HepG2 (cell line): ENCODE results near the gene SV2B.

Experiments used
- ARNTL ChIP-seq: sonication (generic); formaldehyde crosslinking; IDR thresholded peaks from 2 replicates; pipeline ENCODE4 v1.4.0; 2020; ENCODE audit warnings: mild to moderate bottlenecking, missing genetic modification reagents
- CTCF ChIP-seq: sonication (generic); formaldehyde crosslinking; IDR thresholded peaks from 2 replicates; pipeline ENCODE4 v1.5.0; 2020; ENCODE audit warnings: mild to moderate bottlenecking, missing genetic modification reagents, moderate library complexity
- MAFK ChIP-seq, 2 experiments: IDR thresholded peaks in 1 of 2; conservative IDR thresholded peaks in 1 of 2; 2 replicates each; pipeline ENCODE4 v1.6.1; 2011; ENCODE audit warnings: improper control_type of control experiment in 2 of 2, low read length in 2 of 2
- RAD21 ChIP-seq: fragments of 450-650 bp; formaldehyde crosslinking; IDR thresholded peaks from 2 replicates; pipeline ENCODE4 v1.5.0; 2020; ENCODE audit warnings: mild to moderate bottlenecking
- STAT6 ChIP-seq: sonication (generic); formaldehyde crosslinking; IDR thresholded peaks from 2 replicates; pipeline ENCODE4 v1.4.0; 2020; ENCODE audit warnings: missing genetic modification reagents, mild to moderate bottlenecking, borderline replicate concordance
- TBL1XR1 ChIP-seq: fragments of 150-350 bp; IDR thresholded peaks from 2 replicates; pipeline ENCODE4 v1.6.1; 2014; ENCODE audit warnings: borderline replicate concordance, low read length; ENCODE audit not compliant: partially characterized antibody
- ZFP37 ChIP-seq: sonication (generic); formaldehyde crosslinking; IDR thresholded peaks from 2 replicates; pipeline ENCODE4 v1.4.0; 2020; ENCODE audit warnings: missing genetic modification reagents, borderline replicate concordance
- ZFY ChIP-seq: sonication (generic); formaldehyde crosslinking; IDR thresholded peaks from 2 replicates; pipeline ENCODE4 v1.4.0; 2020; ENCODE audit warnings: missing genetic modification reagents
- ZNF891 ChIP-seq: sonication (generic); formaldehyde crosslinking; IDR thresholded peaks from 2 replicates; pipeline ENCODE4 v1.5.0; 2020; ENCODE audit warnings: mild to moderate bottlenecking, missing genetic modification reagents

GRCh38 chr15:91342097-91342496 is 242.0 kb downstream of the SV2B start:
- TF ChIP-seq ARNTL (CRISPR knock-in tag) (no peak), CTCF (CRISPR knock-in tag) (no peak), TBL1XR1 (no peak), STAT6 (CRISPR knock-in tag) (no peak), ZFY (no peak), ZFP37 (CRISPR knock-in tag) (no peak), ZNF891 (CRISPR knock-in tag) (no peak), RAD21 (CRISPR knock-in tag) (no peak), MAFK (conservative IDR thresholded peaks at IDR 0.05 in 1 of 2, IDR thresholded peaks at IDR 0.05 in 1 of 2; ENCODE audit: low read length in 2 of 2) (no peak)
